ENCODE data around the gene LTBP1.

DNA sequence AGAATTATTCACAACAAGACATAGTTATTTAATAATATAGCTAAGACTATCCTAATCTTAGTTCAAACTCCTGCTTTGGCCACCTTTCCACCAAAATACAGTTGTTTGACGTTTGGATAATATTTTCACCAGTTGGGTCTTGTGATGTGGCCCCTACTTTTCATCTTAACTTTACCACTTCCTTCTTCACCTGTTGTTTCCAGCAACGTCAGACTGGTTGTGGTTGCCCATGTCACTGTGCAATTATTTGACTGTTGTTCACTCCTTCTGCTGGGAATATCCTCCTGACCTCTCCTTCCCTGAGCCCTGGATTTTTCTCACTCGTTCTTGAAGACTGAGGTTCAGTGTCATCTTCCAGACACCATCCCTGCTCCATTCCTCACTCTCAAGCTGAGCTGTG lies 397.5 kb downstream of the LTBP1 start:
- TF ChIP-seq POLR2A (IDR thresholded peaks at IDR 0.05; ENCODE audit: low read depth, low read length) (no peak), SMARCA5 (IDR thresholded peaks at IDR 0.05) (no peak), ZNF274 (IDR thresholded peaks at IDR 0.05; ENCODE audit: insufficient read depth, insufficient read length) (no peak), ZNF384 (IDR thresholded peaks at IDR 0.05; ENCODE audit: borderline replicate concordance, low read depth, low read length) (no peak), EGR1 (IDR thresholded peaks at IDR 0.05; ENCODE audit: borderline replicate concordance in 1 of 2, low read depth in 2 of 2, low read length in 2 of 2) (no peak), RAD21 (IDR thresholded peaks at IDR 0.05; ENCODE audit: insufficient read depth, low read depth, low read length) (no peak), SIN3A (IDR thresholded peaks at IDR 0.05; ENCODE audit: low read depth, low read length) (no peak), RFX5 (IDR thresholded peaks at IDR 0.05; ENCODE audit: low read depth, low read length) (no peak), CBFB (IDR thresholded peaks at IDR 0.05; ENCODE audit: low read depth) (no peak), EP300 (IDR thresholded peaks at IDR 0.05; ENCODE audit: borderline replicate concordance in 1 of 2, control insufficient read depth in 1 of 2, low read depth in 2 of 2, low read length in 2 of 2) (no peak), RCOR1 (conservative IDR thresholded peaks at IDR 0.05; ENCODE audit: low read depth, low read length) (no peak), ZZZ3 (IDR thresholded peaks at IDR 0.05; ENCODE audit: control insufficient read depth, insufficient read length, low read depth) (no peak)
- TF ChIP-seq, protein P1, sequence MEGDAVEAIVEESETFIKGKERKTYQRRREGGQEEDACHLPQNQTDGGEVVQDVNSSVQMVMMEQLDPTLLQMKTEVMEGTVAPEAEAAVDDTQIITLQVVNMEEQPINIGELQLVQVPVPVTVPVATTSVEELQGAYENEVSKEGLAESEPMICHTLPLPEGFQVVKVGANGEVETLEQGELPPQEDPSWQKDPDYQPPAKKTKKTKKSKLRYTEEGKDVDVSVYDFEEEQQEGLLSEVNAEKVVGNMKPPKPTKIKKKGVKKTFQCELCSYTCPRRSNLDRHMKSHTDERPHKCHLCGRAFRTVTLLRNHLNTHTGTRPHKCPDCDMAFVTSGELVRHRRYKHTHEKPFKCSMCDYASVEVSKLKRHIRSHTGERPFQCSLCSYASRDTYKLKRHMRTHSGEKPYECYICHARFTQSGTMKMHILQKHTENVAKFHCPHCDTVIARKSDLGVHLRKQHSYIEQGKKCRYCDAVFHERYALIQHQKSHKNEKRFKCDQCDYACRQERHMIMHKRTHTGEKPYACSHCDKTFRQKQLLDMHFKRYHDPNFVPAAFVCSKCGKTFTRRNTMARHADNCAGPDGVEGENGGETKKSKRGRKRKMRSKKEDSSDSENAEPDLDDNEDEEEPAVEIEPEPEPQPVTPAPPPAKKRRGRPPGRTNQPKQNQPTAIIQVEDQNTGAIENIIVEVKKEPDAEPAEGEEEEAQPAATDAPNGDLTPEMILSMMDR (IDR thresholded peaks at IDR 0.05 in 2 of 3, conservative IDR thresholded peaks at IDR 0.05 in 1 of 3; ENCODE audit: control insufficient read depth in 2 of 3, extremely low read depth in 1 of 3, insufficient read depth in 1 of 3, low read depth in 3 of 3, low read length in 3 of 3): no peak

Data from GM12878 (cell line).